Hepatocyte (in vitro differentiated cells): Measurements from ENCODE around the gene MOB3C.

Experiments
- CTCF ChIP-seq: fragments of 200-600 bp; sonication (generic); IDR thresholded peaks from 2 replicates; pipeline ENCODE4 v1.5.1; 2016; ENCODE audit warnings: antibody characterized with exemption, mild to moderate bottlenecking; ENCODE audit not compliant: poor library complexity
- EZH2phosphoT487 ChIP-seq: fragments of 200-600 bp; sonication (generic); IDR thresholded peaks from one replicate; pipeline ENCODE4 v1.6.1; 2018; ENCODE audit warnings: antibody characterized with exemption, mild to moderate bottlenecking, low read depth, moderate library complexity; ENCODE audit not compliant: unreplicated experiment, severe bottlenecking

- TF ChIP-seq CTCF = no peak
- TF ChIP-seq EZH2phosphoT487 = no peak
Measured at GRCh38 chr1:46652321-46653100, 35.9 kb upstream of the MOB3C start.
